ENCODE data around the gene POP4.
"Not testable (repeated sequence)": the region's sequence is repeated elsewhere in the genome, so short reads cannot be mapped to it uniquely, and the experiment has no call there.

POP4 gene

GRCh38 chr19:29605653-29606419 is at the start of gene POP4:
POP4 (plus strand) TSS chr19:29606283; CDS start chr19:29606319, 36 bp downstream.
- peak; percentile 94 for DNase-seq (ENCODE audit: low read depth)

- not testable (repeated sequence) for DNase-seq (ENCODE audit: low read depth)
These were observed 47.0 kb upstream of the POP4 start for GRCh38 chr19:29559110-29559509.

GRCh38 chr19:29559743-29560142 is 46.3 kb upstream of the POP4 start:
- no peak for DNase-seq (ENCODE audit: low read depth)

GRCh38 chr19:29560313-29561075 is 45.6 kb upstream of the POP4 start:
- no peak for DNase-seq (ENCODE audit: low read depth)

- DNase-seq (ENCODE audit: low read depth): no peak
These were observed 44.5 kb upstream of the POP4 start for GRCh38 chr19:29561601-29562000.

- no peak for DNase-seq (ENCODE audit: low read depth)
These were observed 43.5 kb upstream of the POP4 start for GRCh38 chr19:29562299-29563297.

- no peak for DNase-seq (ENCODE audit: low read depth)
These were observed 42.5 kb upstream of the POP4 start for GRCh38 chr19:29563486-29564101.

- no peak for DNase-seq (ENCODE audit: low read depth)
These were observed 41.5 kb upstream of the POP4 start for GRCh38 chr19:29564574-29565005.

GRCh38 chr19:29565171-29565570 is 40.9 kb upstream of the POP4 start:
- no peak for DNase-seq (ENCODE audit: low read depth)

GRCh38 chr19:29566496-29567054 is 39.5 kb upstream of the POP4 start:
- no peak for DNase-seq (ENCODE audit: low read depth)

GRCh38 chr19:29567366-29567915 is 38.6 kb upstream of the POP4 start:
- no peak for DNase-seq (ENCODE audit: low read depth)

- no peak for DNase-seq (ENCODE audit: low read depth)
These were observed 37.8 kb upstream of the POP4 start for GRCh38 chr19:29568036-29569025.

- DNase-seq (ENCODE audit: low read depth): no peak
These were observed 36.8 kb upstream of the POP4 start for GRCh38 chr19:29569038-29569911.

- DNase-seq (ENCODE audit: low read depth): no peak
These were observed 34.9 kb upstream of the POP4 start for GRCh38 chr19:29571181-29571580.

GRCh38 chr19:29573486-29573885 is 32.6 kb upstream of the POP4 start:
- no peak for DNase-seq (ENCODE audit: low read depth)

- no peak for DNase-seq (ENCODE audit: low read depth)
These were observed 31.6 kb upstream of the POP4 start for GRCh38 chr19:29574510-29574909.

- no peak for DNase-seq (ENCODE audit: low read depth)
These were observed 30.0 kb upstream of the POP4 start for GRCh38 chr19:29576046-29576606.

Measured in T-helper 22 cell (primary cell).